Measurements from ENCODE around the gene TMEM45B.
A peak's percentile ranks its signal among the peaks of the same experiment; 100 is the strongest.
"Not testable (repeated sequence)": the region's sequence is repeated elsewhere in the genome, so short reads cannot be mapped to it uniquely, and the experiment has no call there.

TMEM45B gene

GRCh38 chr11:129853518-129854231, 38.0 kb downstream of the TMEM45B start:
- DNase-seq: peak; percentile 49

- no peak for DNase-seq
These were observed 38.7 kb downstream of the TMEM45B start for GRCh38 chr11:129854232-129854805.

GRCh38 chr11:129855086-129855485, 39.4 kb downstream of the TMEM45B start:
- DNase-seq: no peak

- no peak for DNase-seq
These were observed 40.4 kb downstream of the TMEM45B start for GRCh38 chr11:129856036-129856435.

GRCh38 chr11:129861702-129862522, 46.3 kb downstream of the TMEM45B start:
- no peak for DNase-seq

- no peak for DNase-seq
These were observed 49.2 kb downstream of the TMEM45B start for GRCh38 chr11:129864811-129865210.

- peak; percentile 16 for DNase-seq
These were observed 50.1 kb downstream of the TMEM45B start for GRCh38 chr11:129865701-129866100.

GRCh38 chr11:129866311-129866710, 50.7 kb downstream of the TMEM45B start:
- no peak for DNase-seq

GRCh38 chr11:129868626-129869025, 53.0 kb downstream of the TMEM45B start:
- DNase-seq: not testable (repeated sequence)

GRCh38 chr11:129871914-129872313, 56.3 kb downstream of the TMEM45B start:
- DNase-seq: no peak

GRCh38 chr11:129880311-129880710, 64.7 kb downstream of the TMEM45B start:
- DNase-seq: no peak

- peak; percentile 33 for DNase-seq
These were observed 66.0 kb downstream of the TMEM45B start for GRCh38 chr11:129881570-129882170.

- DNase-seq: no peak
These were observed 68.9 kb downstream of the TMEM45B start for GRCh38 chr11:129884581-129884980.

- no peak for DNase-seq
These were observed 69.7 kb downstream of the TMEM45B start for GRCh38 chr11:129885381-129885780.

- no peak for DNase-seq
These were observed 72.8 kb downstream of the TMEM45B start for GRCh38 chr11:129888451-129888850.

- peak; percentile 20 for DNase-seq
These were observed 78.9 kb downstream of the TMEM45B start for GRCh38 chr11:129894278-129895125.

- DNase-seq: peak; percentile 85
These were observed 79.7 kb downstream of the TMEM45B start, which contains the start of gene NFRKB for GRCh38 chr11:129895126-129896041. NFRKB (minus strand) TSS chr11:129895578; CDS start chr11:129892849, 2,729 bp downstream.

- DNase-seq: no peak
These were observed 80.4 kb downstream of the TMEM45B start for GRCh38 chr11:129896062-129896461.

GRCh38 chr11:129905402-129905801, 89.8 kb downstream of the TMEM45B start:
- DNase-seq: no peak
